GM15510 (cell line): ENCODE measurements around the gene STK25.

ENCODE experiments used
- POLR2A ChIP-seq: IDR thresholded peaks from 3 replicates; pipeline ENCODE4 v1.6.1; 2011; ENCODE audit warnings: borderline replicate concordance; ENCODE audit not compliant: insufficient read length; ENCODE audit errors: extremely low read depth

The STK25 gene

GRCh38 chr2:241454837-241455485 lies 53.4 kb downstream of the STK25 start:
- TF ChIP-seq POLR2A, result no peak

- no peak for TF ChIP-seq POLR2A
Observed at GRCh38 chr2:241451840-241452506, 56.4 kb downstream of the STK25 start.

GRCh38 chr2:241445426-241445825 lies 63.0 kb downstream of the STK25 start:
- TF ChIP-seq POLR2A, result no peak

GRCh38 chr2:241443486-241444223 lies 64.7 kb downstream of the STK25 start:
- no peak for TF ChIP-seq POLR2A
